ENCODE results near the gene EXOC8.

EXOC8 gene

DNA sequence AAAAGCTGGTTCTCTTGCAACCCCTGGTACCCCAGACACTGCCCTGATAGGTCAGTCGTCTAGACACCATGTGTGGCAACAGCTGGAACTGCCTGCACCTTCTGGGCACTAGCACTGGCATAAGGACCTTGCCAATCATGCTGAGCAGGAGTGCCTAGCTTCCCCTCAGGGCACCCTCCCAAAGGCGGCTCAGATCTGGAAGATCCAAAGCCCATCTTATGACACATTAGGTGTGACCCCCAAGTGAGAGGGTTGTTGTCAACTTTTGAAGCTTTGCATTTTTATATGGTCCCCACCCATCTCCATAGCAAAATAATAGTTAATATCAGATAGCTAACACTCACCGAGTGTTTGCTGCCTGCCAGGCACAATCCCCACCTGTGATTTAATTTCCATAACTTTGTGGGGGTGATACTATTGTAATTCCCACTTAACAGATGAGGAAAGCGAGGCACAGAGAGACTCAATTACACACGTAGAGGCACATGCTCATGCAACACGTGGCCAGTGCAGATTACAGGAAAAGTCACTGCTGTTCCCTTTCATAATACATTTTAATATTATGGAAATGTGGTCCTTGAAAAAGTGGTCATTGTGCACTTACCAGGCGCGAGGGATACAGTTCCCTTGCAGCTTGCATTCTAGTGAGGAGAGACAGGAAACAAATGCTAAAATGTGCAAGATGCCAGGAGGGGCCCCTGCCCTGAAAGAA, 25.8 kb downstream of the EXOC8 start:
- no peak for FAIRE-seq

- no peak for FAIRE-seq
Measured at GRCh38 chr1:231310391-231310934, 27.2 kb downstream of the EXOC8 start.

- FAIRE-seq, result no peak
Measured at GRCh38 chr1:231301990-231302389, 35.7 kb downstream of the EXOC8 start.

DNA sequence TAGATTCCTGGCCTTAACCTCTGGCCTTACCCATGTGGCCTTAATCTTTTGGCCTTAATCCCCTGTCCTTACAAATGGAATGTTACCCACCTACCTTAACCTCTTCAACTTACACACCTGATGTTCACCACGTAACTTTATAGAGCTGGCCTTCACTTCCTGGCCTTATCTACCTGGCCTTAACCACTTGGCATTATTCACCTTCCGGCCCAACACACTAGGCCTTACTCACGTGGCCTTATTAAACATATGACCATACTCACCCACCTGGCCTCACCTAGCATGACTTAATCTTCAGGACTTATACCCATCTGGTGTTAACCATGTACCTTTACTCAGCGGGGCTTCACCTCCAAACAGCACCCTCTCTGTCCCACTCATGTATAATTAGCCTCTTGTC, 41.7 kb downstream of the EXOC8 start:
- no peak for FAIRE-seq

GRCh38 chr1:231286603-231287002, 51.0 kb downstream of the EXOC8 start:
- no peak for FAIRE-seq

- FAIRE-seq, result no peak
Measured at GRCh38 chr1:231284441-231284840, 53.2 kb downstream of the EXOC8 start.

Data from islet of Langerhans (tissue), 1 donor.